D721Med (cell line): Measurements from ENCODE around the gene DZANK1.

Experiments used
- DNase-seq: peaks from one replicate; pipeline ENCODE4 v3.0.0; 2011; ENCODE audit warnings: low spot score; ENCODE audit not compliant: insufficient read length
- FAIRE-seq: peaks from 2 replicates; lab custom pipeline; 2011; peaks lifted over from hg19 to GRCh38; lab: Jason Lieb, UNC
- CTCF ChIP-seq: IDR thresholded peaks from 2 replicates; pipeline ENCODE4 v1.5.1; 2012; ENCODE audit warnings: mild to moderate bottlenecking, control low read depth; ENCODE audit not compliant: insufficient read depth; ENCODE audit errors: missing control alignments

Gene DZANK1

GRCh38 chr20:18466894-18467730, at the start of gene DZANK1, which contains the start of gene POLR3F:
TSS of gene DZANK1 (minus strand) at chr20:18467030. CDS start at chr20:18465358, 1,672 bp downstream.
TSS of gene POLR3F (plus strand) at chr20:18467390. CDS start at chr20:18467507, 117 bp downstream.
- TF ChIP-seq CTCF, result no peak
- FAIRE-seq, result no peak

GRCh38 chr20:18515973-18516372, 49.1 kb upstream of the DZANK1 start:
- no peak for FAIRE-seq
- TF ChIP-seq CTCF, result no peak
- DNase-seq, result no peak

More at GRCh38 chr20:18466894-18467730, at the start of gene DZANK1, which contains the start of gene POLR3F:
- peak; percentile 75 for DNase-seq

DNA sequence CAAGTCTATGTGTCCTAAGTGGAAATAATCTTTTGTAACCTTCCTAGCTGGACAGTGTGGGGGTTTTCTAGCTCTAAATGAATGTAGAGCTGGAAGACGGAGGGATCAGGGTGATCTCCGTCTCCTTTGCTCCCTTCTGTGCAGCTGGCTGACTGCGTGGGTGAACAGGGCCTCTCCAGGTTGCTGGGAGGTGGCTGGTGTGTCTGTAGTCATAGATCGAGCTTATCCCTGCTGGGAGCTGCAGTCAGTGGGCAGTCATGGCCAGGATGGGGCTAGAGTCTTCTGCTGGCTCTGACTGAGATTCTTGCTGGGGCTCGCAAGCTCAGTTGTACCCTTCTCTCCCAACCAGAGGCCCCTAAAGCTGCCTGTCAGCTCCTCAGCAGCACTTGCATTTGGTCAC, 47.3 kb upstream of the DZANK1 start:
- DNase-seq, result no peak
- no peak for TF ChIP-seq CTCF
- no peak for FAIRE-seq

DNA sequence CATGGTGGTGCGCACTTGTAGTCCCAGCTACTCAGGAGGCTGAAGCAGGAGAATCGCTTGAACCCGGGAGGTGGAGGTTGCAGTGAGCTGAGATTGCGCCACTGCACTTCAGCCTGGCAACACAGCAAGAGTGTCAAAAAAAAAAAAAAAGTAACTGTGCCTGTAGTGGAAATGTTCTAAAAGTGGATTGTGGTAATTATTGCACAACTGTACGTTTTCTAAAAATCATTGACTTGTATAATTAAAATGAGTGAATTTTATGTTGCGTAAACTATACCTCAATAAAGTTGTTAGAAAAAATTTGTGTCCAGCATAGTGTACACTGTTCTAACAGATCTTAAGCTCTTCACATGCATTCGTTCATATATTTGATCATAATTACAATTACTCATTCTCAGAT, 46.4 kb upstream of the DZANK1 start:
- DNase-seq (no peak), FAIRE-seq (no peak)
- no peak for TF ChIP-seq CTCF

DNA sequence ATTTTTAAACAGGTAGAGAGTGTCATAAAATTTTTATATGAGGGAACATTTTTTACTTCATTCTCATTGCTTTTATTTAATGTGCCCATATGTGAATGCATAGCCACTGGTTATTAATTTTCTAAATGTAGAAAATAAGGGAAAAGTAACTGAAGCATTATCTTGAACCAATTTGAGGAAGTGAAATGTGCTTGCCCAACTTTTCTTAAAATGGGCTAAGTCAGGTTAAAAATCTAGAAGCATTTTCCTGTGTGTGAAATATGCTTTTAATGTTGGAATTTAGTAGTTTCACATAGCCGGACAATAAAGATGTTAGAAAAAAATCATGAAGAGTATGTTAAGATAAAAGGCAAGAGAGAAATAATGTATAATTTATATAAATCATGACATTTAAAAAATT, 44.7 kb upstream of the DZANK1 start:
- FAIRE-seq, result no peak

GRCh38 chr20:18507218-18508191, 40.7 kb upstream of the DZANK1 start, which contains the start of gene SEC23B:
TSS of gene SEC23B (plus strand) at chr20:18507940. CDS start at chr20:18510836, 2,896 bp downstream.
- TF ChIP-seq CTCF, result no peak
- FAIRE-seq, result no peak
- peak; percentile 53 for DNase-seq

More for the DNA sequence above, 44.7 kb upstream of the DZANK1 start:
- no peak for TF ChIP-seq CTCF
- DNase-seq, result no peak
